NK-92 (cell line): ENCODE measurements around the gene GPATCH3.

Experiments
- DNase-seq: peaks from one replicate; lab custom pipeline; 2025; ENCODE audit not compliant: unreplicated experiment; lab: John Stamatoyannopoulos, UW

The GPATCH3 gene

DNA sequence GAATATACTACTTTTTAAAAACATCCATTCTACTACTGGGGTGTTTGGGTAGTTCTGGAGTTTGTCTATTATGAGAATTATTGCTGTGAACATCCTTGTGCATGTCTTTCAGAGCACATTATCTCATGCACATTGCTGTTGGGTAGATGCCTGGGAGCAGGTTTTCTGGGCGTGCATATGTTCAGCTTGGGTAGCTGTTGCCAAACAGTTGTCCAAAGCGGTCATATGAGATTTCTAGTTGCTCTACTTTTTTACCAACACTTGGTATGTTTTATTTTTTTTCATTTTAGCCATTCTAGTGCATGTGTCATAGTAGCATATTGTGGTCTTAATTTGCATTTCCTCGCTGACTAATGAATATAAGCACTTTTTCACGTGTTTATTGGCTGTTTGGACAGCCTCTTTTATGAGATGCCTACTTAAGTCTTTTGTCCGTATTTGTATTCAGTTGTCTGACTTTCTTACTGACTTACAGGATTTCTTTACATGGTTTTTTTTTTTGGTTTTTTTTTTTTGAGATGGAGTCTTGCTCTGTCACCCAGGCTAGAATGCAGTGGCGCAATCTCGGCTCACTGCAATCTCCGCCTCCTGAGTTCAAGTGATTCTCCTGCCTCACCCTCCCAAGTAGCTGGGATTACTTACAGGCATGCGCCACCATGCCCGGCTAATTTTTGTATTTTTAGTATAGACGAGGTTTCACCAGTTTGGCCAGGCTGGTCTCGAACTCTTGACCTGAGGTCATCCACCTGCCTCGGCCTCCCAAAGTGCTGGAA lies 55.7 kb downstream of the GPATCH3 start:
- no peak for DNase-seq
